ENCODE measurements around the gene CLECL1. TPM values are rescaled to one million over a fixed set of nuclear protein-coding genes. Genes with fewer than 3 reads are reported as not detected.

Gene CLECL1
- total and polyA plus RNA-seq, 2 experiments from 2014 or later, result not detected

DNA sequence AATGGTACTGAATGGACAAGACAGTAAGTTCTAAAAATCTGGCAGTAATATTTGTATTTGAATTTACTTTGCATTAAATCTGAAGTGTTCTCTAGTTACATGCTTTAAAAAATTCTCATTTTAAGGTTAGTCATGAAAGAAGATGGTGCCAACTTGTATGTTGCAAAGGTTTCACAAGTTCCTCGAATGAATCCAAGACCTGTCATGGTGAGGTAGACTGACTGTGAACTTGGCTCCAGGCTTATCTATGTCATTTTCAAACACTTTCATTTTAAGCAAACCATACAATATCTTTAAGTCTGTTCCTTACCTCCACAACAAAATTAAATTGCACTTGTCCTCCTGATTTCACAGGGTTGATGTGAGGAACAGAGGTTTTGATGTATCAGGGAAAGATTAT is 40.0 kb downstream of the CLECL1 start:
- H3K79me2 ChIP-seq (replicated peaks; ENCODE audit: insufficient read depth), result no peaks in the 10 kb centered on the region
- no peak overlapping the region for H3K4me2 ChIP-seq
- H3K27ac ChIP-seq (ENCODE audit: low read depth), result no peak overlapping the region
- no peaks in the 10 kb centered on the region for H4K20me1 ChIP-seq (replicated peaks; ENCODE audit: insufficient read depth)
- no peaks in the 10 kb centered on the region for H3F3A ChIP-seq (replicated peaks; ENCODE audit: low read depth)
- Mint-ChIP-seq H3K36me3 (ENCODE audit: low read depth) (peaks cover 52% of the 10 kb centered on the region), H3K27ac (no peak overlapping the region), H3K9me3 (peaks cover 29% of the 10 kb centered on the region), H3K4me1 (no peaks in the 10 kb centered on the region), H3K27me3 (ENCODE audit: insufficient read depth, low read depth, poor library complexity) (no peaks in the 10 kb centered on the region), H3K4me3 (no peak overlapping the region)
- H3K4me3 ChIP-seq, result no peak overlapping the region
- no peak overlapping the region for H2AFZ ChIP-seq
- peaks cover 15% of the 10 kb centered on the region for H3K36me3 ChIP-seq (ENCODE audit: insufficient read depth)
- no peak for DNase-seq (ENCODE audit: low spot score)
- no peak for TF ChIP-seq EZH2phosphoT487 (IDR thresholded peaks at IDR 0.05; ENCODE audit: unreplicated experiment)
- TF ChIP-seq, protein P1, sequence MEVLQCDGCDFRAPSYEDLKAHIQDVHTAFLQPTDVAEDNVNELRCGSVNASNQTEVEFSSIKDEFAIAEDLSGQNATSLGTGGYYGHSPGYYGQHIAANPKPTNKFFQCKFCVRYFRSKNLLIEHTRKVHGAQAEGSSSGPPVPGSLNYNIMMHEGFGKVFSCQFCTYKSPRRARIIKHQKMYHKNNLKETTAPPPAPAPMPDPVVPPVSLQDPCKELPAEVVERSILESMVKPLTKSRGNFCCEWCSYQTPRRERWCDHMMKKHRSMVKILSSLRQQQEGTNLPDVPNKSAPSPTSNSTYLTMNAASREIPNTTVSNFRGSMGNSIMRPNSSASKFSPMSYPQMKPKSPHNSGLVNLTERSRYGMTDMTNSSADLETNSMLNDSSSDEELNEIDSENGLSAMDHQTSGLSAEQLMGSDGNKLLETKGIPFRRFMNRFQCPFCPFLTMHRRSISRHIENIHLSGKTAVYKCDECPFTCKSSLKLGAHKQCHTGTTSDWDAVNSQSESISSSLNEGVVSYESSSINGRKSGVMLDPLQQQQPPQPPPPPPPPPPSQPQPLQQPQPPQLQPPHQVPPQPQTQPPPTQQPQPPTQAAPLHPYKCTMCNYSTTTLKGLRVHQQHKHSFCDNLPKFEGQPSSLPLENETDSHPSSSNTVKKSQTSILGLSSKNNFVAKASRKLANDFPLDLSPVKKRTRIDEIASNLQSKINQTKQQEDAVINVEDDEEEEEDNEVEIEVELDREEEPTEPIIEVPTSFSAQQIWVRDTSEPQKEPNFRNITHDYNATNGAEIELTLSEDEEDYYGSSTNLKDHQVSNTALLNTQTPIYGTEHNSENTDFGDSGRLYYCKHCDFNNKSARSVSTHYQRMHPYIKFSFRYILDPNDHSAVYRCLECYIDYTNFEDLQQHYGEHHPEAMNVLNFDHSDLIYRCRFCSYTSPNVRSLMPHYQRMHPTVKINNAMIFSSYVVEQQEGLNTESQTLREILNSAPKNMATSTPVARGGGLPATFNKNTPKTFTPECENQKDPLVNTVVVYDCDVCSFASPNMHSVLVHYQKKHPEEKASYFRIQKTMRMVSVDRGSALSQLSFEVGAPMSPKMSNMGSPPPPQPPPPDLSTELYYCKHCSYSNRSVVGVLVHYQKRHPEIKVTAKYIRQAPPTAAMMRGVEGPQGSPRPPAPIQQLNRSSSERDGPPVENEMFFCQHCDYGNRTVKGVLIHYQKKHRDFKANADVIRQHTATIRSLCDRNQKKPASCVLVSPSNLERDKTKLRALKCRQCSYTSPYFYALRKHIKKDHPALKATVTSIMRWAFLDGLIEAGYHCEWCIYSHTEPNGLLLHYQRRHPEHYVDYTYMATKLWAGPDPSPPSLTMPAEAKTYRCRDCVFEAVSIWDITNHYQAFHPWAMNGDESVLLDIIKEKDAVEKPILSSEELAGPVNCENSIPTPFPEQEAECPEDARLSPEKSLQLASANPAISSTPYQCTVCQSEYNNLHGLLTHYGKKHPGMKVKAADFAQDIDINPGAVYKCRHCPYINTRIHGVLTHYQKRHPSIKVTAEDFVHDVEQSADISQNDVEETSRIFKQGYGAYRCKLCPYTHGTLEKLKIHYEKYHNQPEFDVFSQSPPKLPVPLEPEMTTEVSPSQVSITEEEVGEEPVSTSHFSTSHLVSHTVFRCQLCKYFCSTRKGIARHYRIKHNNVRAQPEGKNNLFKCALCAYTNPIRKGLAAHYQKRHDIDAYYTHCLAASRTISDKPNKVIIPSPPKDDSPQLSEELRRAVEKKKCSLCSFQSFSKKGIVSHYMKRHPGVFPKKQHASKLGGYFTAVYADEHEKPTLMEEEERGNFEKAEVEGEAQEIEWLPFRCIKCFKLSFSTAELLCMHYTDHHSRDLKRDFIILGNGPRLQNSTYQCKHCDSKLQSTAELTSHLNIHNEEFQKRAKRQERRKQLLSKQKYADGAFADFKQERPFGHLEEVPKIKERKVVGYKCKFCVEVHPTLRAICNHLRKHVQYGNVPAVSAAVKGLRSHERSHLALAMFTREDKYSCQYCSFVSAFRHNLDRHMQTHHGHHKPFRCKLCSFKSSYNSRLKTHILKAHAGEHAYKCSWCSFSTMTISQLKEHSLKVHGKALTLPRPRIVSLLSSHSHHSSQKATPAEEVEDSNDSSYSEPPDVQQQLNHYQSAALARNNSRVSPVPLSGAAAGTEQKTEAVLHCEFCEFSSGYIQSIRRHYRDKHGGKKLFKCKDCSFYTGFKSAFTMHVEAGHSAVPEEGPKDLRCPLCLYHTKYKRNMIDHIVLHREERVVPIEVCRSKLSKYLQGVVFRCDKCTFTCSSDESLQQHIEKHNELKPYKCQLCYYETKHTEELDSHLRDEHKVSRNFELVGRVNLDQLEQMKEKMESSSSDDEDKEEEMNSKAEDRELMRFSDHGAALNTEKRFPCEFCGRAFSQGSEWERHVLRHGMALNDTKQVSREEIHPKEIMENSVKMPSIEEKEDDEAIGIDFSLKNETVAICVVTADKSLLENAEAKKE (CRISPR knock-in tag; IDR thresholded peaks at IDR 0.05), result no peak
- no peak for TF ChIP-seq ZNF331 (CRISPR knock-in tag; IDR thresholded peaks at IDR 0.05; ENCODE audit: low read depth)
- no peak for TF ChIP-seq STAT1 (IDR thresholded peaks at IDR 0.05; ENCODE audit: unreplicated experiment)
- TF ChIP-seq NANOG (IDR thresholded peaks at IDR 0.05; ENCODE audit: borderline replicate concordance), result no peak
- TF ChIP-seq, protein P2, sequence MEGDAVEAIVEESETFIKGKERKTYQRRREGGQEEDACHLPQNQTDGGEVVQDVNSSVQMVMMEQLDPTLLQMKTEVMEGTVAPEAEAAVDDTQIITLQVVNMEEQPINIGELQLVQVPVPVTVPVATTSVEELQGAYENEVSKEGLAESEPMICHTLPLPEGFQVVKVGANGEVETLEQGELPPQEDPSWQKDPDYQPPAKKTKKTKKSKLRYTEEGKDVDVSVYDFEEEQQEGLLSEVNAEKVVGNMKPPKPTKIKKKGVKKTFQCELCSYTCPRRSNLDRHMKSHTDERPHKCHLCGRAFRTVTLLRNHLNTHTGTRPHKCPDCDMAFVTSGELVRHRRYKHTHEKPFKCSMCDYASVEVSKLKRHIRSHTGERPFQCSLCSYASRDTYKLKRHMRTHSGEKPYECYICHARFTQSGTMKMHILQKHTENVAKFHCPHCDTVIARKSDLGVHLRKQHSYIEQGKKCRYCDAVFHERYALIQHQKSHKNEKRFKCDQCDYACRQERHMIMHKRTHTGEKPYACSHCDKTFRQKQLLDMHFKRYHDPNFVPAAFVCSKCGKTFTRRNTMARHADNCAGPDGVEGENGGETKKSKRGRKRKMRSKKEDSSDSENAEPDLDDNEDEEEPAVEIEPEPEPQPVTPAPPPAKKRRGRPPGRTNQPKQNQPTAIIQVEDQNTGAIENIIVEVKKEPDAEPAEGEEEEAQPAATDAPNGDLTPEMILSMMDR (conservative IDR thresholded peaks at IDR 0.05; ENCODE audit: low read depth in 2 of 2), result no peak
- no peak for TF ChIP-seq POLR2AphosphoS5 (IDR thresholded peaks at IDR 0.05; ENCODE audit: low read depth)
- TF ChIP-seq, protein P3, sequence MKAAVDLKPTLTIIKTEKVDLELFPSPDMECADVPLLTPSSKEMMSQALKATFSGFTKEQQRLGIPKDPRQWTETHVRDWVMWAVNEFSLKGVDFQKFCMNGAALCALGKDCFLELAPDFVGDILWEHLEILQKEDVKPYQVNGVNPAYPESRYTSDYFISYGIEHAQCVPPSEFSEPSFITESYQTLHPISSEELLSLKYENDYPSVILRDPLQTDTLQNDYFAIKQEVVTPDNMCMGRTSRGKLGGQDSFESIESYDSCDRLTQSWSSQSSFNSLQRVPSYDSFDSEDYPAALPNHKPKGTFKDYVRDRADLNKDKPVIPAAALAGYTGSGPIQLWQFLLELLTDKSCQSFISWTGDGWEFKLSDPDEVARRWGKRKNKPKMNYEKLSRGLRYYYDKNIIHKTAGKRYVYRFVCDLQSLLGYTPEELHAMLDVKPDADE (IDR thresholded peaks at IDR 0.05), result no peak
- no peak for TF ChIP-seq ZNF114 (CRISPR knock-in tag; IDR thresholded peaks at IDR 0.05)
- TF ChIP-seq, protein P4, sequence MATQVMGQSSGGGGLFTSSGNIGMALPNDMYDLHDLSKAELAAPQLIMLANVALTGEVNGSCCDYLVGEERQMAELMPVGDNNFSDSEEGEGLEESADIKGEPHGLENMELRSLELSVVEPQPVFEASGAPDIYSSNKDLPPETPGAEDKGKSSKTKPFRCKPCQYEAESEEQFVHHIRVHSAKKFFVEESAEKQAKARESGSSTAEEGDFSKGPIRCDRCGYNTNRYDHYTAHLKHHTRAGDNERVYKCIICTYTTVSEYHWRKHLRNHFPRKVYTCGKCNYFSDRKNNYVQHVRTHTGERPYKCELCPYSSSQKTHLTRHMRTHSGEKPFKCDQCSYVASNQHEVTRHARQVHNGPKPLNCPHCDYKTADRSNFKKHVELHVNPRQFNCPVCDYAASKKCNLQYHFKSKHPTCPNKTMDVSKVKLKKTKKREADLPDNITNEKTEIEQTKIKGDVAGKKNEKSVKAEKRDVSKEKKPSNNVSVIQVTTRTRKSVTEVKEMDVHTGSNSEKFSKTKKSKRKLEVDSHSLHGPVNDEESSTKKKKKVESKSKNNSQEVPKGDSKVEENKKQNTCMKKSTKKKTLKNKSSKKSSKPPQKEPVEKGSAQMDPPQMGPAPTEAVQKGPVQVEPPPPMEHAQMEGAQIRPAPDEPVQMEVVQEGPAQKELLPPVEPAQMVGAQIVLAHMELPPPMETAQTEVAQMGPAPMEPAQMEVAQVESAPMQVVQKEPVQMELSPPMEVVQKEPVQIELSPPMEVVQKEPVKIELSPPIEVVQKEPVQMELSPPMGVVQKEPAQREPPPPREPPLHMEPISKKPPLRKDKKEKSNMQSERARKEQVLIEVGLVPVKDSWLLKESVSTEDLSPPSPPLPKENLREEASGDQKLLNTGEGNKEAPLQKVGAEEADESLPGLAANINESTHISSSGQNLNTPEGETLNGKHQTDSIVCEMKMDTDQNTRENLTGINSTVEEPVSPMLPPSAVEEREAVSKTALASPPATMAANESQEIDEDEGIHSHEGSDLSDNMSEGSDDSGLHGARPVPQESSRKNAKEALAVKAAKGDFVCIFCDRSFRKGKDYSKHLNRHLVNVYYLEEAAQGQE (IDR thresholded peaks at IDR 0.05; ENCODE audit: unreplicated experiment), result no peak
- no peak for TF ChIP-seq CREB1 (CRISPR knock-in tag; IDR thresholded peaks at IDR 0.05; ENCODE audit: low read depth)
- no peak for TF ChIP-seq EZH2 (IDR thresholded peaks at IDR 0.05; ENCODE audit: low read depth, unreplicated experiment)
- TF ChIP-seq JUNB (IDR thresholded peaks at IDR 0.05; ENCODE audit: unreplicated experiment), result no peak
- H3K27me3 ChIP-seq (ENCODE audit: insufficient read depth), result no peaks in the 10 kb centered on the region
- no peak for ATAC-seq
- no peaks in the 10 kb centered on the region for H3K9me2 ChIP-seq (ENCODE audit: insufficient read depth)
- no peaks in the 10 kb centered on the region for H3K4me1 ChIP-seq (ENCODE audit: insufficient read depth)

Data from GM23338 (cell line).